ENCODE results near the gene PDE6G.

The PDE6G gene

DNA sequence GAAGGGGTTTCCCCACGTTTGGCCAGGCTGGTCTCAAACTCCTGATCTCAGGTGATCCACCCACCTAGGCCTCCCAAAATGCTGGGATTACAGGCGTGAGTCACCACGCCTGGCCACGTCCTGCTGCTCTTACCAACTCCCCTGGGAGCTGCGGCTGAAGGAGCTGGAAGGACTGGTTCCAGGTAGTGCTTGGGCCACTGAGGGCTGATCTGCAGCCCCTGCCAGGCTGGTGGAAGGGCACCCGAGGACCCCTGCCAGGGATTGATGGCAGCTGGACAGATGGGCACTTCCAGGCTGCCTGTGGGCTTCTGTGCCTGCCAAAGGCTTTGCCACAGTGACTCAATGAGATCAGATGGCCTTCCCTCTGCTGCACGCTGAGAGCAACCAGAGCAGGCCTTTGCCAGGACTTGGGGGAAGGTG lies 7.7 kb upstream of the PDE6G start:
- DNase-seq: no peak

GRCh38 chr17:81662002-81662401 lies 5.7 kb upstream of the PDE6G start:
- DNase-seq: no peak

GRCh38 chr17:81660441-81660840 lies 4.1 kb upstream of the PDE6G start:
- no peak for DNase-seq

DNA sequence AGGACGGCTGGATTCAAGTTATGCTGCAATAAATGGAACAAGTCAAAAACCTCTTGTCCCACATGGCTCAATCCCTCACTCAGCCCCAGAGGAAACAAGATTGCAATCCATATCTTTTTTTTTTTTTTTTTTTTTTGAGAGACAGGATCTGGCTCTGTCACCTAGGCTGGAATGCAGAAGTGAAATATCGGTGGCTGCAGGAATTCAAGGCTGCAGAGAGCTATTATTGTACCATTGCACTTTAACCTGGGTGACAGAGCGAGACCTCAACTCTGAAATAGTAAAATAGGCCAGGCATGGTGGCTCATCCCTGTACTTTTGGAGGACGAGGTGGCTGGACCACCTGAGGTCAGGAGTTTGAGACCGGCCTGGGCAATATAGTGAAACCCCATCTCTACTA lies 2.7 kb upstream of the PDE6G start:
- no peak for DNase-seq

DNA sequence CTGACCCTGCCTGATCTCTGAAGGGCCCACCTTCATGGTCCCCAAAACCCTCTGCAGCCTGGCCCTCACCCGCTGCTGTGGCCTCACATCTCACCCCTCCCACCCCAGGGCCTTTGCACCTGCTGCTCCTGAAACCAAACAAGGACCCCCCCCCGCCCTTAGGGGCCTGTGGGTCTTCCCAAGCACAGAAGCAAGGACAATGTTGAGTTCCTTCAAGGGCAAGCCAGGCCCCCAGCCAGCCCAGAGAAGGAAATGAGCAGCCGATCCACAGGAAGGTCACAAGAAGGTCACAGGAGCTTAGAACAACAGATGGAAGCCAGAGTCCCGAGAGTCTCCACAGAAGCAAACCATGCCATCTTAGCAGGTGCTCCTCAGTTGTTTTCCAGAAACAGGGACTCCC lies 493 bp upstream of the PDE6G start:
- no peak for DNase-seq

GRCh38 chr17:81655378-81656117 lies 794 bp downstream of the PDE6G start:
- no peak for DNase-seq

DNA sequence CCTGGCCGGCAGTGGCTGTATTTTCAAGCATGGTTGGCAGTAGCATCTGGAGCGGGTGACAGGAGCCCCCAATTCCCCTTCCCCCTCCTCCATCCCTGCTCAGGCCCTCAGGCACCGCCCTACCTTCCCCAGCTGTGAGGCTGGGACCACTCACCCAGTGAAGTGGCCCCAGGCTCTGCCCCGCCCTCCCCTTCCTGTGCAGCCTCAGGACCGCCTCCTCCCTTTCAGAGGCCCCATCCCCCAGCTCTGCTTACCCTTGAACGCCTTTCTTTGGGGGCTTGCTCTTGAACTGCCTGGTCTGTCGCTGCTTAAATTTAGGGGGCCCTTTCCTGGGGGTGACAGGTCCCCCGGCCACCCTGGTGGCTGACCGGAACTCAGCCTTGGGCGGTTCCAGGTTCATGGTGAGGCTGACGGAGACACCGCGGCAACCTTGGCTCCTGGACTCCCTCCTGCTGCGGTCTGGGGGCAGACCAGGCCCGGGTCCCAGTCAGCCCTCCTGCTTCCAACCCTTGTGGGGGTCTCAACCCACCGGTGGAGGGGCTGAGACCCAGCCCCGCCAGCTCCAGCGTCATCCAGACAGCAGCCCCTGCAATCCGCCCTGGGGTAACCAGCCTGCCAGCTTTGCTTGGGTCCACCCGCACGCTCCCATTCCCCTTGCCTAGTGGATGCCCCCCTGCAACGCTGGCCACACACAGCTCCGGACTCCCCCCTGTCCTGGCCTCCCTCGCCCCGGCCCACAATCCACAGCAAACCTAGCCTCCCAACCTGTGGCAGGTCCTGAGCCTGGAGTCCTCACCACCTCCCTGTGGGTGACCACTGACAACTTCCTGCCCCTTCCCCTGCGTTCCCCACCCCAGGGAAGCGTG lies 3.2 kb downstream of the PDE6G start:
- no peak for DNase-seq

DNA sequence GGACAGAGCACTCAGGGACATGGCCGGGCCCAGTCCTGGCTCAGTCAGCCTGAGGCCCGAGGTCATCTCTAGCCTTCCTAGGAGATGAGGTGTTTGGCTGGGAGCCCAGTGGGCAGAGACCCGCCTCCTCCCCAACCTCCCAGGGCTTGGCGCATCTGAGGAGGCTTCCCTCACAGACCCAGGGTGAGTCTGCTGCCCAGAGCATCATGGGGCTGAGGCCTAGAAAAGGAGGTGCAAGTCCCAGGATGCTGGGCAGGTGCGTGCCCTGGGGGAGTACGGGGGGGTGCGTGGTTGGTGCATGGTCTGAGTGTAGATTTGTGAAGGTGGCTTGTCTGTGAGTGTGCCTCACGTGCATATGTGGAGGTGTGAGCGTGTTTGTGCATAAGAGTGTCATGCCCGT lies 4.7 kb downstream of the PDE6G start:
- DNase-seq: no peak

- no peak for DNase-seq
Observed at GRCh38 chr17:81650951-81651350, 5.4 kb downstream of the PDE6G start.

- no peak for DNase-seq
Observed at GRCh38 chr17:81648707-81649085, 7.6 kb downstream of the PDE6G start.

DNA sequence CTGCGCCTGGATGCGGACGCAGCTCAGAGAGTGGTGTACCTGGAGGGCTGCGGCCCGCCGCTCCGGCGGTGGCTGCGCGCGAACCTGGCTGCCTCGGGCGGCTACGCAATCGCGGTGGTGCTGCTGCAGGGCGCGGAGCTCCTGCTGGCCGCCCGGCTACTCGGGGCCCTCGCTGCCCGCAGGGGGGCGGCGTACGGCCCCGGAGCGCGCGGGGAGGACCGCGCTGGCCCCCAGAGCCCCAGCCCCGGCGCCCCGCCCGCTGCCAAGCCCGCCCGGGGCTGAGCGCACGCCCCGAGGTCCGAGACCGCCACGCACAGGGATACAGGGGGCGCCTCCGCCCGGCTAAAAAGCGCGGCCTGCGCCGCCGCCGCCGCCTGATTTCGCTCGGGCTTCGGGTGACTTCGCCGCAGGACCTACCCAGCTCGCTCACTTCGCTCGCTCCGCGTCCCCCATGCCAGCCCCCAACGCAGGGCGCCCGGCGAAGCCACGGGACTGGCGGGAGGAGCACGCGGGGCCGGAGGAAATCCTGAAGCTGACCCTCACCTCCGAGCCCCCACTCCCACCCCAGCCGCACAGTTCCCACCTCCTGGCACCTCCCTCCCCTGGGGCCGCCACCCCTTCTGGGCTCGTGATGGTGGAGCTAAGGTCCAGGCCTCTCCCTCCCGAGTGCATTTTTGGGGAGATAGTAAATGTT lies 8.2 kb downstream of the PDE6G start:
- DNase-seq: no peak

- no peak for DNase-seq
Observed at GRCh38 chr17:81647640-81648012, 8.7 kb downstream of the PDE6G start.

GRCh38 chr17:81646869-81647600 lies 9.3 kb downstream of the PDE6G start:
- no peak for DNase-seq

DNA sequence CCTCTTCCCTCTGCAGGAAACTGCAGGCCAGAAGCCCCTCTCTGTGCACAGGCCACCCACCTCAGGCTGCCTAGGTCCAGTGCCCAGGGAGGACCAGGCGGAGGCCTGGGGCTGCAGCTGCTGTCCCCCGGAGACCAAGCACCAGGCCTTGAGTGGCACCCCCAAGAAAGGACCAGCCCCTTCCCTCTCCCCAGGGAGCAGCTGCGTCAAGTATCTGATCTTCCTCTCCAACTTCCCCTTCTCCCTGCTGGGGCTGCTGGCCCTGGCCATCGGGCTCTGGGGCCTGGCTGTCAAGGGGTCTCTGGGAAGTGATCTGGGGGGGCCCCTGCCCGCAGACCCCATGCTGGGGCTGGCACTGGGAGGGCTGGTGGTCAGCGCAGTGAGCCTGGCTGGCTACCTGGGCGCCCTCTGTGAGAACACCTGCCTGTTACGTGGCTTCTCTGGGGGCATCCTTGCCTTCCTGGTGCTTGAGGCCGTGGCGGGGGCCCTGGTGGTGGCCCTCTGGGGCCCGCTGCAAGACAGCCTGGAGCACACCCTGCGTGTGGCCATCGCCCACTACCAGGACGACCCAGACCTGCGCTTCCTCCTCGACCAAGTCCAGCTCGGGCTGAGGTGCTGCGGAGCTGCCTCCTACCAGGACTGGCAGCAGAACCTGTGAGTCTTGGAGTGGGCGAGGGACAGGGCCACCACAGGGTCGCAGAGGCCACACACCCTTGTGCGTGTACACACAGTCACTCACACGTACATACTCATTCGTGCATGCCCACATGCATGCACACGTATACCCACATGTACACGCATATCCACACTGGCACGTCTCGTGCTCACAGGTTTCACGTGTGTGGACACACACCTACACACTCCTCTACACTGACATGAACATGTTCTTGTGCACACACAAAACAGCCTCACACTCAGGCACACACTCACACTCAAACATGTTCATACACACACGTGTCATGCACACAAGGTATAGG lies 11.1 kb downstream of the PDE6G start:
- no peak for DNase-seq

GRCh38 chr17:81644496-81644895 lies 11.8 kb downstream of the PDE6G start:
- DNase-seq: no peak

DNA sequence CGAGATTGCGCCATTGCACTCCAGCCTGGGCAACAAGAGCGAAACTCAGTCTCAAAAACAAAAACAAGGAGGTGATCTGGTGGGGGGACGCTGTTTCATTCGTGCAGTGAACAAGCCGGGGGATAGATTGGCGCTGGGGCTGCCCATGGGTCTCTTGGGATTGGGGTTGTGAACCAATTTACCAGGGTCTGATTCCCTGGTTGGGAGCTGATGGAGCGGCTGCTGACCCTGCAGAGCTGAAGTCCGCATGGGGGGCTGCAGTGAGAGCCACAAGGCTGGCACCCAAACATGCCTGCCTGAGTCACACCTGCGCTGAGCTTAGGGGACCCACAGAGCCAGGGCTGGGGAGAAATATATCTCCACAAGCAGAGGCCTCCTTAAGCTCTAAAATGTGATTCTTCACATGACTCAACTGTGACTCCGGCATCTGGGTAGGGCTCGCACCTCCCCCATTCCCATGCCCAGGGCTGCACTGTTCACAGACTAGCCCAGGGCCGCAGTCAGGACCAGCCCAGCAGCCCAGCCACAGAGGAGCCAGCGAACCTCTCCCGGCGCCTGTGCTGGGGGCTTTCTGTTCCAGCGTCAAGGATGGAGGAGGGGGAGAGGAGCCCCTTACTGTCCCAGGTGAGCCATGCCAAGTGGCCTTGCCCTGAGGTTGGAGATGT lies 14.4 kb downstream of the PDE6G start:
- DNase-seq: no peak

DNA sequence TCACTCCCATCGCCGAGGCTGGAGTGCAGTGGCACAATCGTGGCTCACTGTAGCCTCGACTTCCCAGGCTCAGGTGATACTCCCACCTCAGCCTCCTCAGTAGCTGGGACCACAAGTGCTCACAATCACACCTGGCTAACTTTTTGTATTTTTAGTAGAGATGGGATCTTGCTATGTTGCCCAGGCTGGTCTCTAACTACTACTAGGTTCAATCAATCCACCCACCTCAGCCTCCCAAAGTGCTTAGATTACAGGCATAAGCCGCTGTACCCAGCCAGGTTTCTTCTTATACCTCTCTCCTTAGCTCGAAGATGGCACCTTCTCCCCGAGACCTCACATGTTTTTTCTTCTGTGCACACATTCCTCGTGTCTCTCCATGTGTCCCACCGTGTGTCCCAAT lies 16.3 kb downstream of the PDE6G start:
- DNase-seq: no peak

GRCh38 chr17:81638683-81639082 lies 17.7 kb downstream of the PDE6G start:
- no peak for DNase-seq

DNA sequence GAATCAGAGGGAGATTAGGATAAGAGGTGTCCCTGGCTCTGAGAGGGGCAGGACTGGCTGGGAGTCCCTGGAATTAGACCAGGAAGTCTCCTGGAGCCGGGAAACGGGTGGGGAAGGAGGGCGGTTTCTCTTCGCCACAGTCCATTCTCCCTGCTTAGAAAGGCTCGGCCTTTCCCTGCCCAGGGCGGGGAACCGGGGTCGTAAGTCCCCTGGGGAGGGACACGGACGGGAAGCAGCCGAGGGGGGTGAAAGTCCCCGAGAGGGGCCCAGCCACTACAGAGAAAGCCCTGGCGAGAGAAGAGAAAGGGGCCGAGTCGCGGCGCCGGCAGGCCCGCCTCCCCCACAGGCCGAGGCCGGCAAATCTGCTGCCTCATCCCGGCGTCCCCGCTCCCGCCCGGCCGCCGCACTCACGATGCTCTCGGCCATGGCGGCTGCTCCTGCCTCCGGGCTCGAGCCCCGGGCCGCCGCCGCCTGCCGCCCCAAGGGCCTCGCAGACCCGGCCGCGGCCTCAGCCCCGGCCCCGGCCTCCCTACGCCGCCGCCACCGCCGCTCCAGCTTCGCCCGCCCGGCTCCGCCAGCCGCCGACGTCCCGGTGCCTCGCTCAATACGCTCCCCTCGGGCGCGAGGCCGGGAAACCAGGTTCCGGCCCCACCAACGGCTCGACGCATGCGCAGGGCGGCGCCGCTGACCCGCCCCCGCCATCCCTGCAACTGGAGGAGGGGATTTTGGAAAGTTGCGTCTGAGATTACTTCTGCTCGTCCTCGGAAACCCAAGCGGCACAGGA lies 19.6 kb downstream of the PDE6G start, which contains the start of the genes NPLOC4 and TSPAN10:
Gene NPLOC4 (minus strand): TSS at position 608 of the 784 bp plus-strand sequence. CDS start 182 bp downstream, at position 426.
Gene TSPAN10 (plus strand): TSS at position 692 of the 784 bp plus-strand sequence. CDS start 5,217 bp downstream, outside the sequence.
- peak in 57 of 58 donors; percentile 33 to 88 (median 74) for DNase-seq

All from anterior cingulate cortex (tissue), 58 donors.